ENCODE data around the gene KIAA1755. TPM values are rescaled to one million over a fixed set of nuclear protein-coding genes. Genes with fewer than 3 reads are reported as not detected.

KIAA1755 gene
- total and polyA plus RNA-seq, 10 of the 15 experiments (the other 5 are each of a cell fraction or from before 2014, with no cell fraction given) = not detected

DNA sequence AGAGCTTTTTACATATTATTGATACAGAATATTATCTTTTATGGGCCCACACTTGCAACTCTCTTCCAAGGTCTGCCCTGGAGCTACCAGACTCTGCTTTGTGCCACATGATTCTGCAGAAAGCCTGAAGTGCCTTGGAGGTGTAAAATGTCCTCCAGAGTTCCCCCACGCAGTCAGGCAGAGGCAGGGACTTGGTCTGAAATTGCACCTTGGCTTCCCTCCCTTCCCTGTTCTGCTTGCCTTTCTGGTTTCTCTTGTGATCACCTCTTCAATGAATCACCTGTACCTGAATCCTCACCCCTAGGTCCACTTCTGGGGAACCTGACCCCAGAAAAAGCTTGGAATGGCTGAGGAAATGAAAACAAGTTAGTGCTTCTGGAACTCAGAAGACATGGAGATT is 52.4 kb downstream of the KIAA1755 start (continued):
- no peak for TF ChIP-seq TCF7 (IDR thresholded peaks at IDR 0.05; ENCODE audit: borderline replicate concordance)

GRCh38 chr20:38207621-38208020 is 52.9 kb downstream of the KIAA1755 start:
- ChIA-PET CTCF (interaction anchor here (1.1 to 6.2 kb wide), 4 partner anchors 13 to 150 kb away, joined by 3 to 35 read pairs (median 4); no protein-coding TSS in a partner anchor), POLR2A (no interaction called here), SMC1A (ENCODE audit: uncharacterized antibody, unreplicated experiment) (interaction anchor here (1.1 to 1.5 kb wide), 3 partner anchors 12 to 173 kb away, joined by 3 to 7 read pairs (median 5); no protein-coding TSS in a partner anchor), RAD21 (ENCODE audit: unreplicated experiment) (no interaction called here)
- WGBS (ENCODE audit: insufficient coverage, insufficient replicate concordance, low lambda C conversion rate, missing lambda C conversion rate) = 41% methylated on average over 2 of the region's 2 CpGs
- FAIRE-seq (no peak), ATAC-seq (no peak), DNase-seq (ENCODE audit: low read depth, low spot score) (no peak)
- in situ Hi-C loops (cut with MboI) (no loop called here), intact Hi-C loops (cut with micrococcal nuclease; ENCODE audit: unreplicated experiment) (no loop called here)
- no peaks in the 10 kb centered on the region; a peak in 2 of 4 replicates for H3K27me3 ChIP-seq (replicated peaks in 1 of 2; ENCODE audit: control insufficient read depth in 2 of 2, insufficient read depth in 2 of 2, low read length in 1 of 2)
- H3K36me3 ChIP-seq (ENCODE audit: control insufficient read depth in 2 of 2, insufficient read depth in 2 of 2, low read length in 1 of 2) = no peaks in the 10 kb centered on the region
- no peaks in the 10 kb centered on the region for H3K4me1 ChIP-seq (ENCODE audit: control insufficient read depth, insufficient read depth, low read length)
- H3K9ac ChIP-seq (ENCODE audit: control insufficient read depth, insufficient read depth, low read length) = no peak overlapping the region
- no peaks in the 10 kb centered on the region for H3K9me3 ChIP-seq (replicated peaks; ENCODE audit: control insufficient read depth, insufficient read depth, low read length)
- BruUV-seq (replicated peaks) = no TSS peak
- H2AFZ ChIP-seq (ENCODE audit: control insufficient read depth, low read depth, low read length) = no peak overlapping the region
- H3K4me2 ChIP-seq (ENCODE audit: control insufficient read depth, insufficient read depth) = no peak overlapping the region
- no peak overlapping the region for H3K27ac ChIP-seq (ENCODE audit: control insufficient read depth, insufficient read depth)
- no peak for TF ChIP-seq MTA2 (IDR thresholded peaks at IDR 0.05; ENCODE audit: low read depth)
- no peak for TF ChIP-seq BMI1 (IDR thresholded peaks at IDR 0.05; ENCODE audit: borderline replicate concordance)
- TF ChIP-seq, protein P1, sequence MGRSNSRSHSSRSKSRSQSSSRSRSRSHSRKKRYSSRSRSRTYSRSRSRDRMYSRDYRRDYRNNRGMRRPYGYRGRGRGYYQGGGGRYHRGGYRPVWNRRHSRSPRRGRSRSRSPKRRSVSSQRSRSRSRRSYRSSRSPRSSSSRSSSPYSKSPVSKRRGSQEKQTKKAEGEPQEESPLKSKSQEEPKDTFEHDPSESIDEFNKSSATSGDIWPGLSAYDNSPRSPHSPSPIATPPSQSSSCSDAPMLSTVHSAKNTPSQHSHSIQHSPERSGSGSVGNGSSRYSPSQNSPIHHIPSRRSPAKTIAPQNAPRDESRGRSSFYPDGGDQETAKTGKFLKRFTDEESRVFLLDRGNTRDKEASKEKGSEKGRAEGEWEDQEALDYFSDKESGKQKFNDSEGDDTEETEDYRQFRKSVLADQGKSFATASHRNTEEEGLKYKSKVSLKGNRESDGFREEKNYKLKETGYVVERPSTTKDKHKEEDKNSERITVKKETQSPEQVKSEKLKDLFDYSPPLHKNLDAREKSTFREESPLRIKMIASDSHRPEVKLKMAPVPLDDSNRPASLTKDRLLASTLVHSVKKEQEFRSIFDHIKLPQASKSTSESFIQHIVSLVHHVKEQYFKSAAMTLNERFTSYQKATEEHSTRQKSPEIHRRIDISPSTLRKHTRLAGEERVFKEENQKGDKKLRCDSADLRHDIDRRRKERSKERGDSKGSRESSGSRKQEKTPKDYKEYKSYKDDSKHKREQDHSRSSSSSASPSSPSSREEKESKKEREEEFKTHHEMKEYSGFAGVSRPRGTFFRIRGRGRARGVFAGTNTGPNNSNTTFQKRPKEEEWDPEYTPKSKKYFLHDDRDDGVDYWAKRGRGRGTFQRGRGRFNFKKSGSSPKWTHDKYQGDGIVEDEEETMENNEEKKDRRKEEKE (IDR thresholded peaks at IDR 0.05) = no peak
- no peak for TF ChIP-seq E2F8 (IDR thresholded peaks at IDR 0.05; ENCODE audit: low read depth, partially characterized antibody)
- TF ChIP-seq SMC3 (IDR thresholded peaks at IDR 0.05; ENCODE audit: borderline replicate concordance, low read length) = no peak
- no peak for TF ChIP-seq ZNF207 (IDR thresholded peaks at IDR 0.05; ENCODE audit: borderline replicate concordance)
- no peak overlapping the region for H3K4me3 ChIP-seq
- H3K79me2 ChIP-seq (ENCODE audit: control insufficient read depth, insufficient read depth, low read length) = no peaks in the 10 kb centered on the region
- H4K20me1 ChIP-seq (ENCODE audit: control insufficient read depth, insufficient read depth) = no peaks in the 10 kb centered on the region

Data from GM12878 (cell line).